GM15510 (cell line): ENCODE measurements around the gene RPL34.

ENCODE experiments used
- POLR2A ChIP-seq: IDR thresholded peaks from 3 replicates; pipeline ENCODE4 v1.6.1; 2011; ENCODE audit warnings: borderline replicate concordance; ENCODE audit not compliant: insufficient read length; ENCODE audit errors: extremely low read depth

The RPL34 gene

DNA sequence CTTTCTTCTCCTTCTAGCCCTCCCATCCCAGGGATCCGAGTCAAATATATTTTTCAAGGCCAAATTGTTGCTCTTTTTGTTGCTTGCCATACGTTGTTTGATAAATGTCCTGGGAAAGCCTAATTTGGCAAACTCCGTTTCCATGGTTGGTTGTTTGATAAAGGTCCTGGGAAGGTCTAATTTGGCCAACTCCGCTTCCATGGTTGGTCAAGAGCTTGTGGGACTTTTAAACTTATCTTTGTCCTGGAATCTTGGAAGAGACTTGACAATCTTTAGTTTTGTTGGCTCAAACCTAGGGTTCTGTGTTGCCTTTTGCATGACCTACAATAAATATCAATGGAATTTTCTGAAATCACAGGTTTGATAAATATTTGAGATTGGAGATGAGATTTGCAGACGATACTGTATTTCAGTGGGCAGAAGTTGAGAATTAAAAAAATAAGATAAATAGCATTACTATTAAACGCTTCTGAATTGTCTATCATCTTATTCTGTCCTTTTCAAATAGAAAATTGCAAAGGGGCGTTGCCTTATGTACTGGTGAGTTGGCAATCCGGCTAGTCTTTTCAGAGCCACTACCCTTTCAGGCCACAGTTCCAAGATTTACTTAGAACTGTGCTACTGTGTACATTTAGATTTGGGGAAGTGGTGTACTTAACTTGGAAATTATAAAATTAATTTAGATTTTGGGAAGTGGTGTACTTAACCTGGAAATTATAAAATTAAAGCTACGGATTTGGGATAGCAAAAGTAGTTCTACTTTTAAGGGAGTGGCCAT lies 30.8 kb downstream of the RPL34 start:
- no peak for TF ChIP-seq POLR2A

DNA sequence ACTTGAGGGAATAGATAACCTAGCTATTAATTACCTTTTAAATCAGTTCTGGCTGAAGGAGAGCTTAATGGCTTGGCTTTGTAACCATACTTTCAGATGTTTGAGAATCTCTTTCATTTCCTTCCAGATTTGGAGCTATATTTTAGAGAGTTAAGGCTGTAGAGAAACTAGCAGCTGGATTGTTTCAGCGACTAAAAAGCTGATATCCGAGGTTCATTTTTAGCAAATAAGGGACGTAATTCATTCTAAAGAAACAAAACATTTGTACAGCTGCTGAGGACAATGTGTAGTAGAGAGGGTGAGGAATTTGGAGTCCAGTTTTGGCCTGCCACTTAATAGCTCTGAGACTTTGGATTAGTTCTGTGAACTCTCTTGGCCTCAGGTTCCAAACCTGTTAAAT lies 42.3 kb downstream of the RPL34 start:
- no peak for TF ChIP-seq POLR2A

DNA sequence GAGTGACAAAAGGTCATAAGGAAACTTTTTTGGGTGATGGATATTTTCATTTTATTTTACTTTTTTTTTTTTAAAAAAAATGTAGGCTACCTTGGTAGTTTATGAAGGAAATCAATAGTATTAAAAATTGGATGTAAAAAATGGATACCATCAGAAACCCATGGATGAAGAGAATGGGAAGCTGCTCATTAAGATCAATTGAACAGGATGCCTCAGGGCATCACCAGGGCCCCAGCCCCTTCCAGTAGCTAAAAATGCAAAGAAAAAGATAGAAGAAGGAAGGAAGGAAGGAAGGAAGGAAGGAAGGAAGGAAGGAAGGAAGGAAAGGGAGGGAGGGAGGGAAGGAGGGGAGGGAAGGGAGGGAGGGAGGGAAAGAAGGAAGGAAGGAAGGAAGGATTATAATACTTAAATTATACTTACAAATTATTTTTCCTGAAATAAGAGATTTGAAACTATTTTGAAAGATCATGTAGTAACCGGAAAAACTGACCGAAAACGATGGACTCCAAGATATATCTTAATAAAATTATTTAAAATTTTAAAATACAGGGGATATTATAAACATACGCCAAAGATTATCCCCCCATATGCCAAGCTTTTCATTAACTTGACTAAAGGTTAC lies 54.1 kb downstream of the RPL34 start:
- no peak for TF ChIP-seq POLR2A
